Muscle layer of duodenum (tissue), 2 donors: ENCODE results near the gene SFXN5.

Source experiments
- H3K27ac ChIP-seq: one replicate; pipeline ENCODE4 v1.7.0; 2013; ENCODE audit warnings: mild to moderate bottlenecking, low read length
- H3K27me3 ChIP-seq: one replicate; pipeline ENCODE4 v1.7.0; 2013; ENCODE audit warnings: low read depth, mild to moderate bottlenecking, control low read depth, low read length
- H3K36me3 ChIP-seq, 2 donors: one replicate each; pipeline ENCODE4 v1.7.0; 2013; ENCODE audit warnings: low read length in 2 of 2, control low read depth in 1 of 2, mild to moderate bottlenecking in 1 of 2; ENCODE audit not compliant: insufficient read depth in 2 of 2, control insufficient read depth in 1 of 2
- H3K4me1 ChIP-seq, 2 donors: one replicate each; pipeline ENCODE4 v1.7.0; 2013; ENCODE audit warnings: low read length in 2 of 2, mild to moderate bottlenecking in 2 of 2, control low read depth in 1 of 2, moderate library complexity in 1 of 2; ENCODE audit not compliant: insufficient read depth in 2 of 2, control insufficient read depth in 1 of 2
- H3K4me3 ChIP-seq, 2 donors: one replicate each; pipeline ENCODE4 v1.7.0; 2013; ENCODE audit warnings: low read length in 2 of 2, low read depth in 1 of 2, mild to moderate bottlenecking in 1 of 2
- H3K9me3 ChIP-seq, 2 donors: one replicate each; pipeline ENCODE4 v1.7.0; 2013; ENCODE audit warnings: low read length in 2 of 2, control low read depth in 1 of 2, mild to moderate bottlenecking in 1 of 2; ENCODE audit not compliant: control insufficient read depth in 1 of 2
- donor health status: healthy.

The SFXN5 gene

DNA sequence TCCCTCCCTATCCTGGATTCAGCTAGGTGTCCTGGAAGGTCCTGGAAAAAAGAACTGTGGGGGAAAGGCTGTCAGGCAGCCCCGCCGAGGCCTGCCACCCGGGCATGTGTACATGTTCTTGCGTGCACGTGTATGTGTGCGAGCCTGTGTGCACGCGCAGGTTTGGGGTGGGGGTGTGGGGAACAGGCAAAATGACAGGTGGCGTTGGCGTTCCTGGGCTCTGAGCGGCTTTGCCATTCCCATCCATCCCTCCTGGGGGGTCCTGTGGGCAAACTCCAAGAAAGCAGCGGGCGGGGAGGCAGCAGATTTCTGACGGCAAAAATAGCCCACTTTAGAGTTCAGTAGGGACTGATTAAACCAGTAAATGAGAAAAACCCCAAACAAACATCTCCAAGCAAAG is 118.6 kb downstream of the SFXN5 start:
- H3K27me3 ChIP-seq, result no peaks in the 10 kb centered on the region
- H3K27ac ChIP-seq, result no peak overlapping the region
- H3K4me3 ChIP-seq, result no peak overlapping the region
- H3K4me1 ChIP-seq, result no peaks in the 10 kb centered on the region
- H3K9me3 ChIP-seq, result no peaks in the 10 kb centered on the region
- peaks cover 0 to 6% of the 10 kb centered on the region in 2 donors for H3K36me3 ChIP-seq

DNA sequence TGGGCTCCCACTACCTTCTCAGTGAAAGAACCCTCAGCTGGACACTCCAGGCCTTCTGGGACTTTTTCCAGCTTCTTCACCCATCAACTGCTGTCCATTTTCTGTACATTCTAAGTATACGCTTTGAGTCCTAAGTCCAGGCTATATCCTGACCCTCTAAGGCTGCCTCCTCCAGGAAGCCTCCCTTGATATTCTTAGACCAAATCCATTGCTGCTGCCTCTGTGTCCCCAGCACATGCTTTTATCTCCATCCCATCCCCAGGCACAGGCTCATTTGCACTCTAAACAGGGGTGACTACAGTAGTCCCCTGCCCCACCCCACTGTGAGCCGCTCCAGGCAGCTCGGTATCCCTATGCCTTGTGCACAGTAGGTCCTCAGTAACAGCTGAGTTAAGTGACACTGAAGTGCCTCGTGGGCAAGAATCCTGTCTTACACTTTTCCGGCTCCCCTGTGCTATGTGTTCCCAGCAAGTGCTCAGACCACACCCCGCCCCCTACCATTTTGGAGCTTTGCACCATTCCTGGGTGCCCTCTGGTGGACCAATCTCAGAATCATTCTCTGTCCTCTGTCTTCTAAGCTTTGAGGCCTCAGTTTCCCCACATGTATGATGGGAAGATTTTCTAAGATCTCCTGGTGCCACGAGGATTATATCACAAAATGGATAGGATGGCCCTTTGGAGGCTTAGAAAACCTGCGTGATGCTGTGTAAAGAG is 119.2 kb downstream of the SFXN5 start:
- no peaks in the 10 kb centered on the region for H3K27me3 ChIP-seq
- H3K4me3 ChIP-seq, result no peak overlapping the region
- peaks cover 0 to 1% of the 10 kb centered on the region in 2 donors for H3K36me3 ChIP-seq
- no peak overlapping the region for H3K27ac ChIP-seq
- no peaks in the 10 kb centered on the region for H3K4me1 ChIP-seq
- H3K9me3 ChIP-seq, result no peaks in the 10 kb centered on the region

DNA sequence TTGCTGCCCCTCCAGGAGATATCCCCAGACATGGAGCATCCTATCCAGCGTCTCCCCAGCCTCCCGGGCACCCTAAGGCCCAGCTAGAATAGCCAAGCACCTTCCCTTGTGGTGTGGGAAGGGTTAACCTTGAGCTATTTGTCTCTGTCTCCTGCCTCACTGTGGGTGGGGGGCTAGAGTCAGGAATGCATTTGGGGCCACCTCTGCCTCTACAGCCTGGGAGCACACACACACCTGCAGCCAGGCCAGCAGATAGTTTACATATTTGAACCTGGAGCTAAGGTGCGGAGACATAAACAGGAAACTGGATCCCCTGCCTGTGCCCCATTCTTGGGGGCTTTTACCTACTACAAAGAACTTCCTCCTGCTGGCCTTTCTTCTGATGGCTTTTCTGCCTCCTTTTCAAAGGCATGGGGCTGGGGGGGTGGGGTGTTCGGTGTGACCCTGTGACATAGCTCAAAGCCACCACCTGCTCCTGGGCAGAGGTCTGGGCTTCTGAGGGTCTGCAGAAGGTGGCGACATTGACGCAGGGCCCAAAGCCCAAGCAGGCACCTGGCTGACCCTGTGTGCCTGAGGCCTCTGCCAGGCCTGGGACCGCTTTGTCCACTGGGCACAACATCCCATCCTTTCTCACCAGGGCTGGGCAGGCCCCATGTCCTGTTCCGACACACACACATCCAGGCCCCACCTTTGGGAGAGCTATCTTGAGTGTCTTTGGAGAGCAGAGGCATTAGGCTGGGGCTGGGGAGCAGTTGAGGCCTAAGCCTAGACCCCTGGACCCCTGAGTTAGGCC is 120.0 kb downstream of the SFXN5 start:
- Histone ChIP-seq H3K4me1 (no peaks in the 10 kb centered on the region), H3K27me3 (no peaks in the 10 kb centered on the region), H3K27ac (no peak overlapping the region), H3K9me3 (no peaks in the 10 kb centered on the region), H3K4me3 (no peak overlapping the region), H3K36me3 (no peaks in the 10 kb centered on the region)

DNA sequence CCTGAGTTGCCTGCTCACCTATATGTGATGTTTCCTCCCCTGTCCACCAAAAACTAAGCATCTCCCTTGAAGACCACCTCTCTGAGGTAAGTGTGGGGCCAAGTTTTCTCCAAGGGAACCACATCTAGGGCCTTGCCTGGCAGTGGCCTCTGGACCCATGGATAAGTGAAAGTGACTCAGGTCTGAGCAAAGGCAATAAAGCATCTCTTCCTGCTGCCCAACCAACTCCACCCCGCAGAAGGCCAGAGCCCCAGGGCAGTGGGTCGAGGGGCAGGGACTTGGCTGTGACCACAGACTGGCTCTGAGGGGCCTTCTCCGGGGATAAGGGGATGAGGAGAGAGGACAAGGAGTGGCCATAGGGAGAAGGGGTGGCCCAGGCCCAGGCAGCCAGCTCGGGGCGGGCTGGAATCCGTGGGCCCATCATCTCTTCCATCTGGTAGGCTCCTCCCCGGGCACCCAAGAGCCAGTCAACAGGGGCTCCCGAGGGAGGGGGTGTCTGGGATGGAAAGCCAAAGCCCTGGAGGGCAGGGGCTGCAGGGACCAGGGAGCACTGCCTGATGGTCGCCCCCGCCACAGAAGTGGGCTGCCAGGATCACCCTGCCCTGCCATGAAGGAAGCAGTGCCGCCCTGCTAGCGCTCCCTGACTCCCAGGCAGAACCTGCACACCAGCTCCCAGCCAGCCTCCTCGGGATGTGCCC is 120.8 kb downstream of the SFXN5 start:
- Histone ChIP-seq H3K4me3 (no peak overlapping the region), H3K4me1 (no peaks in the 10 kb centered on the region), H3K36me3 (no peaks in the 10 kb centered on the region), H3K27me3 (no peaks in the 10 kb centered on the region), H3K9me3 (no peaks in the 10 kb centered on the region), H3K27ac (no peak overlapping the region)

DNA sequence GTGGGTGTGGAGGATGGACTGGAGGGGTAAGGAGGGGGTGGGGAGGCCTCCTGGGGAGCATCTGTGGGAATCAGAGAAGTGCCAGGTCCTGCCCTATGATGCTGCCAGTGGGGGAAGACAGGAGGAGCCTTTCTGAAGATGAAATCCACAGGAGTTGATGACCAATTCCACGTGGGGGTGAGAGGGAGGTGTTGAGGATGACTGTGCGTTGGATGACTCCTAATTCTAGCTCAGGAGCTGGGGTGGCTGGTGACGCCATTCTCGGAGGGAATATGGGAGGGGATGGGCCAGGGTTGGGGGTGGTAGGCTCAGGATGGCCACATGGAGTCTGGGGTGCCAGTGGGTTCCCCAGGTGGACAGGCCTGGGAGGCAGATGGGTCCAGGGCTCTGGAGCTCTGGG is 121.9 kb downstream of the SFXN5 start:
- Histone ChIP-seq H3K36me3 (peaks cover 0 to 4% of the 10 kb centered on the region in 2 donors), H3K9me3 (no peaks in the 10 kb centered on the region), H3K4me3 (no peak overlapping the region), H3K4me1 (no peaks in the 10 kb centered on the region), H3K27me3 (no peaks in the 10 kb centered on the region), H3K27ac (no peak overlapping the region)

DNA sequence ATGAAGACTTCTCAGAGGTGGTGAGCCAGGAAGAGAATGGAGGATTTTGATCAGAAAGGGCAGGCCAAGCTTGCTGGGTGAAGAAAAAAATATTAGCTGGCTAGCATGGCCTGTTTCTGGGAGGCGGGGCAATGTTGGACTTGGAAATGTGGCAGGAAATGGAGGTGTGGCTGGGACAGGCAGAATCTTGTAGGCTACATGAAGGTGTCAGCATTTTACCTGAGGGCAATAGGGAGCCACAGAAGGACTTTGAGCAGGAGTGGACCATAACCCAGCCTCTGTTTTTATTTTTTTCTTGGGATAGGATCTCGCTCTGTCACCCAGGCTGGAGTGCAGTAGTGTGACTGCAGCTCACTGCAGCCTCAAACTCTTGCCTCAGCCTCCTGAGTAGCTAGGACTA is 122.5 kb downstream of the SFXN5 start:
- no peak overlapping the region for H3K27ac ChIP-seq

DNA sequence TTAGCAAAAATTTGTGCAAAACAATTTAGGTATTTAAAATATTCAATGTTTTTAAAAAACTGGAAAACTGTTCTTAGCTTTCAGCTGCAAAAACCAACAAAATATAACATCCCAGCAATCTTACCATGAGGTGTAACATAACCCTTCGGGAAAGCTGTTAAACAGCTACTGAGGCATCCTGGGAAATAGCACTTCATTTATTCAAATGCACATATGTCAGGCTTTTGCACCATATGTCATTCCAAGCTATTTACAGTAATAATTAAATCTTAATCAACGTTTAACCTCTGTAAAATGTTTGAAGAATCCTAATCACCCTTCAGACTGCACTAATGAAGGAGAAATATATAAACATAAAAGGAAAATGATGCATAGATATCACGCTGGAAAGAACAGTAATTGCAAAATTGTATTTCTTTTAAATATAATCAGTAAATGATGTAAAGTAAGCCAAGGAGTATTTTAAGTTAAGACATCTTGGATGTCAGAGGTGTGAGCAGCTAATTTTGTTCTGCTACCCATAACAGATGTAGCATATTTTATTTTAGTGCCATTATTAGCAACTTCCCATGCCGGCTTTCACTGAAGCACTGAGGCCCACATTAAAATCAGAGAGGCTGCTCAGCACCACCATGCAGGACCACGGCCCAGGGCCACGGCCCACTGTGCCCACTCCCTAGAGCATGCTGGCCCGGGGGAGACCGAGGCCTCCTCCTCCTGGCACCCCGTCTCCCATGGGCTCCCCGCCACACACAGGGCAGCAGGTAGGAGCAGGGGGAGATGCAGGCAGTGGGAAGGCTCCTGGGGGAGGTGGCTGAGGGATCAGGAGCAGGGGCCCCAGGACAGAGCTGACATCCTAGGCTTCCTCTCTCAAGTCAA is 123.3 kb downstream of the SFXN5 start:
- H3K27ac ChIP-seq, result no peak overlapping the region
- no peaks in the 10 kb centered on the region for H3K9me3 ChIP-seq
- no peaks in the 10 kb centered on the region for H3K4me1 ChIP-seq
- peaks cover 0 to 12% of the 10 kb centered on the region in 2 donors for H3K36me3 ChIP-seq
- no peaks in the 10 kb centered on the region for H3K27me3 ChIP-seq
- no peak overlapping the region for H3K4me3 ChIP-seq

More for the DNA sequence above, 122.5 kb downstream of the SFXN5 start:
- Histone ChIP-seq H3K27me3 (no peaks in the 10 kb centered on the region), H3K4me1 (no peaks in the 10 kb centered on the region), H3K4me3 (no peak overlapping the region), H3K36me3 (peaks cover 0 to 4% of the 10 kb centered on the region in 2 donors), H3K9me3 (no peaks in the 10 kb centered on the region)

DNA sequence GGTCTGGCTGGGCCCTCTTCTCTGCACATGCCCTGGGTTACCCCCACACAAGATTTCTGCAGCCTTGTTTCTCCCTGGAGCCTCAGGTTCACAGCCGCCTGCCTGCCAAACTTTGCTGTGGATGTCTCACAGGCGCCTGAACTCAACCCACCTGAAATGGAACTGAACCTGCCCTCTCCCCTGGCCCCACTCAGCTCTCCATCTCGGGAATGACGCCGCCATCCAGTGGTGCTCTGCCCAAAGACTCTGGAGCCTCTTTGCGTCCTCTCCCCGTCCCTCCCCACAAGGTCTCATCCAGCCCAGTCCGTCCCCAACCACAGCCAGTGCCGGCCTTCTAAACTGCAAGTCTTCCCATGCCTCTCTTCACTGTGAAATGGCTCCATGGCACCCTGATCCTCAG is 125.0 kb downstream of the SFXN5 start:
- Histone ChIP-seq H3K4me1 (no peaks in the 10 kb centered on the region), H3K27ac (no peak overlapping the region), H3K36me3 (peaks cover 0 to 16% of the 10 kb centered on the region in 2 donors), H3K27me3 (no peaks in the 10 kb centered on the region), H3K9me3 (no peaks in the 10 kb centered on the region), H3K4me3 (no peak overlapping the region)

DNA sequence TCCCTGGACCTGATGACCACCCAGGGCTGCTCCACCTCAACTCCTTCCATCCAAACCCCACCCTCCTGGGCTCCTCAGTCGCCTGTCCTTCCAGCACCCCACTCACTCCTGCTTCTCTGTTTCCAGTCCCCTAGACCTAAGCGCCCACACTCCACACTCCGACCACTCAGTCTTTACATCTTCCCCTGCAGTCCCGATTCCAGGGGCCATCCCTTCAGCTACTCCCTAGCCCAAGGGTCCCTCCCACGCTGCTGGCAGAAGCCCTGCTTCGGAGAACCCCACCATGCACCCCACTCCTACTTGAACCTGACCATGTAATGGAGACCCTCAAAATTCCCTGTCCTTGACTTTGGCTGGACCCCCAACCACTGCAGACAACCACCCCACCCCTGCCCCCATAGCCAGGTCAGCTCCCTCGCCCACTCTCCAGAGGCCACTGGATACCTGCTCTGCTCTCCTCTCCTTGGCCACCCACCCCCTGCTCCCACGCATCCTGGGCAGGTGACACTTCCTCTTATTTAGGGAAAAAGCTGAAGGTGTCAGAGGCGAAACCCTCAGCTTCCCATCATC is 126.0 kb downstream of the SFXN5 start:
- no peaks in the 10 kb centered on the region for H3K27me3 ChIP-seq
- peaks cover 0 to 16% of the 10 kb centered on the region in 2 donors for H3K36me3 ChIP-seq
- no peak overlapping the region for H3K27ac ChIP-seq
- H3K4me1 ChIP-seq, result no peaks in the 10 kb centered on the region
- H3K9me3 ChIP-seq, result no peaks in the 10 kb centered on the region
- H3K4me3 ChIP-seq, result no peak overlapping the region

DNA sequence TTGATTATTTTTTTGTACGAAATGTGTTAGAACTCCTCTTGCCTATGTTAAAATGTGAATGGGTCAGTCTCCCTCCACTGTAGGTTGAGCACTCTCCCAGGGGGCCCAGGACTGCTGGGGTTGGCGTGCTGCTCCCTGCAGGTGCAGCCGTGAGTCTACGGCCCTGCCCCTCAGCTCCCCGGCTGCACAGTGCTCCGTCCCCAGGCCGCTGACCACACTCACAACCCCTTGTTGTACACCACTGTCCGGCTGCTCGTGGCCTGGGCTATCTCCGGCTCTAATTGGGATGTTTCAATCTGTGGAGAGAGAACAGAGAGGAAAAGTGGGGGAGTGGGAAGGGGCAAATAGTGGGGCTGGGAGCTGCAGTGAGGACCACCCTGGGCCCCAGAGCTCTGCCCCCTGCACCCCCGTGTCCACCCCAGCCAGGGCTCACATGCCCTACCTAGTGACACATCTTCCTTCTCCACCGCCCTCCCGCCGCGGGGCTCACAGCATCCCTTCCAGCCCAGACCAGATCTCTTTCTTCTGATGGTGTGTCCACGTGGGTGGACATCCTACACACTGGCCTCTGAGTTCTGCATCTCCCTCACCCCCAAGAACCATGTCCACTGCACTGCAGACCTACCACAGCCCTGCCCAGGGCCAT is 126.6 kb downstream of the SFXN5 start:
- H3K4me1 ChIP-seq, result no peaks in the 10 kb centered on the region
- peaks cover 0 to 16% of the 10 kb centered on the region in 2 donors for H3K36me3 ChIP-seq
- no peaks in the 10 kb centered on the region for H3K9me3 ChIP-seq
- no peaks in the 10 kb centered on the region for H3K27me3 ChIP-seq
- H3K27ac ChIP-seq, result no peak overlapping the region
- H3K4me3 ChIP-seq, result no peak overlapping the region
